Measurements from ENCODE around the gene PPP4R1.
A peak's percentile ranks its signal among the peaks of the same experiment; 100 is the strongest.
"Not testable (repeated sequence)": the region's sequence is repeated elsewhere in the genome, so short reads cannot be mapped to it uniquely, and the experiment has no call there.

Gene PPP4R1, protein sequence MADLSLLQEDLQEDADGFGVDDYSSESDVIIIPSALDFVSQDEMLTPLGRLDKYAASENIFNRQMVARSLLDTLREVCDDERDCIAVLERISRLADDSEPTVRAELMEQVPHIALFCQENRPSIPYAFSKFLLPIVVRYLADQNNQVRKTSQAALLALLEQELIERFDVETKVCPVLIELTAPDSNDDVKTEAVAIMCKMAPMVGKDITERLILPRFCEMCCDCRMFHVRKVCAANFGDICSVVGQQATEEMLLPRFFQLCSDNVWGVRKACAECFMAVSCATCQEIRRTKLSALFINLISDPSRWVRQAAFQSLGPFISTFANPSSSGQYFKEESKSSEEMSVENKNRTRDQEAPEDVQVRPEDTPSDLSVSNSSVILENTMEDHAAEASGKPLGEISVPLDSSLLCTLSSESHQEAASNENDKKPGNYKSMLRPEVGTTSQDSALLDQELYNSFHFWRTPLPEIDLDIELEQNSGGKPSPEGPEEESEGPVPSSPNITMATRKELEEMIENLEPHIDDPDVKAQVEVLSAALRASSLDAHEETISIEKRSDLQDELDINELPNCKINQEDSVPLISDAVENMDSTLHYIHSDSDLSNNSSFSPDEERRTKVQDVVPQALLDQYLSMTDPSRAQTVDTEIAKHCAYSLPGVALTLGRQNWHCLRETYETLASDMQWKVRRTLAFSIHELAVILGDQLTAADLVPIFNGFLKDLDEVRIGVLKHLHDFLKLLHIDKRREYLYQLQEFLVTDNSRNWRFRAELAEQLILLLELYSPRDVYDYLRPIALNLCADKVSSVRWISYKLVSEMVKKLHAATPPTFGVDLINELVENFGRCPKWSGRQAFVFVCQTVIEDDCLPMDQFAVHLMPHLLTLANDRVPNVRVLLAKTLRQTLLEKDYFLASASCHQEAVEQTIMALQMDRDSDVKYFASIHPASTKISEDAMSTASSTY

DNA sequence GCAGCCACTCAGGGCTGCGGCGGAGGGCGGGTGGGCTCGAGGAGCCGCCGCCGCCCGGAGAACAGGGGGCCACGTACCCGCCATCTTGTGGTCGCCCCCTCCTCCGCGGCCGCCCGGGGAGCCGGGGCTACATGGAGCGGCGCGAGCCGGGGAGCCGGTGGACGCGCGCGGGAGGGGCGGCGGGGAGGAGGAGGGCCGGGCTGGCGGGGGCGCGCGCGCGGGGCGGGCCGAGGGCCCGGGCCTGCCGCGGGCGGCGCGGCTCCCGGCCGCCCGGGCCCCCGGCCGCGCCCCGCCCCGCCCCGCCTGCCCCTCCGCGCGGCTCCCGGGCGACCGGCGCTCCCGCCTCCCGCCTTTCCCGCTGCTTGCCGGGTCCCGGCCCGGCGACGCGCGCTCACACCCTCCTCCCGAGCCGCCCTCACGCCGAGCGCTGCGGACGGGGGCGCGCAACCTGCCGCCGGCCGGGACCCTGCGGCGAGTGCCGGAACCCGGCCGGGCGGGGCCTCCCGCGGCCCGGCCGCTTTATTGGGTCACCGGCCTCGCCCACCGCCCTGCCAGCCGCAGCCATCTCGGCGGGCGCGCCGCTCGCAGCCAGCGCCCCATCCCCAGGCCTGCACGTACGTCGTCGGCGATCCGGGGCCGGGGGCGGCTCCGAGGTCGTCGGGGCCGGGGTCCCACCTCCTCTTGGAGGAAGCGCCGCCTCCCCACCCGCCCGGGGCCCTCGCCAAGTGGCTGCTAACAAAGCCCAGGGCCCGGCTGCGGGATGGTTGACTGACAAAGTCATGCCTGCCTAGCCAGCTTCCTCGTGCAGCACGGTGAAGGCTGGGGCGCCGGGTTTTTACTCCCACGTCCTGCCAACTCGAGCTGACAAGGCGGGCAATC lies at the start of gene PPP4R1:
TSS of gene PPP4R1 (minus strand) at position 159 of the 879 bp plus-strand sequence. CDS start at position 84, 75 bp downstream.
- peak; percentile 65 for DNase-seq

DNA sequence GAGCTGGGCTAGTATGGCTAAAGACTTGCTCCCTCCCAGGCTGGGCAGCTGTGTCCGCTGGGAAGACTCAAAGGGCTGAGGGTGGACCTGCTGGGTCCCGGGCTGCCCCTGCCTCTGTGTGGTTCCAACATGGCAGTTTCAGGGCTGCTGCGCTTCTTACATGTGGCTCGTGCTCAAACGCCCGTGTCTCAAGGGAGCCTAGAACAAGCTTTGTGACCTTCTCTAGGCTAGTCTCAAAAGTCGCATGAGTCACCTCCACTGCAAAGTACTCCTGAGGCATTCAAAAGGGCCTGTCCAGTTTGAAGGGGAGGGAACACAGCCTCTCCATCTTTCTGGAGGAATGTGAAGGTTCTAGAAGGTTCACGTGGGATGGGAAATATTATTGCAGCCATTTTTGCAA lies 49.0 kb upstream of the PPP4R1 start:
- DNase-seq: no peak

GRCh38 chr18:9661564-9661963 lies 47.2 kb upstream of the PPP4R1 start:
- DNase-seq: no peak

GRCh38 chr18:9659499-9660375 lies 45.4 kb upstream of the PPP4R1 start:
- DNase-seq: no peak

GRCh38 chr18:9658087-9658641 lies 43.8 kb upstream of the PPP4R1 start:
- no peak for DNase-seq

- no peak for DNase-seq
Observed at GRCh38 chr18:9655232-9655767, 40.9 kb upstream of the PPP4R1 start.

DNA sequence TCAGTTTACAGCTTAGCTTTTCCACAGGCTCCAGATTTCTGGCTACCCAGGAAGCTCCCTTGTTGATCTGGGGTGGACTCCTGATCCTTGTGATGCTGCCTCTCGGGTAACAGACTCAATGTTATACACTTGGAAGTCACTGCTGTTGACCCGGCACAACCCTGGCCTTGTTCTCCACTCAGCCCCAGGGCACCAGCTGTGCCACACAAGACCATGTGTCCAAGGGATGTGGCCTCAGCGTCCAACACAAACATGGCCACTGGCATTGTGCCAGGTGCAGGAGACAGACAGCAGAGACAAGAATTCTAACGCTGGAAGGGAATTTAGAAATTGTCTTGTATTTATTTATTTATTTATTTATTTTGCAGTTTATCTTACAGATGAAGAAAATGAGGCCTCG lies 39.0 kb upstream of the PPP4R1 start:
- DNase-seq: no peak

DNA sequence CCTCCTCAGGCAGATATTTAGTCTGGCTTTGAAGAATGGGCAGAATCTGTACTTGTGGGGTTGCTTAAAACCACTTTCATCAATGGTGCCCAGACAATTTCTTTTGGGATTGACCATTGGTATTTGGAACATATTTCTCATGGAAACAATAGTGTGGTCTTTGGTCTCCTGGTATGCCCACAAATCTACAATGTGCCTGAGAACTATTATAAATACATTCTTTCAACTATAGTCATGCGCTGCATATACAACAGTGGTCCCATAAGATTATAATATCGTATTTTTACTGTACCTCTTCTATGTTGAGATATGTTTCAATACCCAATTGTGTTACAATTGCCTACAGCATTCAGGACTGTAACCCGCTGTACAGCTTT lies 34.8 kb upstream of the PPP4R1 start:
- no peak for DNase-seq

GRCh38 chr18:9648431-9649163 lies 34.2 kb upstream of the PPP4R1 start:
- DNase-seq: no peak

GRCh38 chr18:9647496-9648323 lies 33.4 kb upstream of the PPP4R1 start:
- no peak for DNase-seq

- DNase-seq: no peak
Observed at GRCh38 chr18:9643549-9643948, 29.2 kb upstream of the PPP4R1 start.

GRCh38 chr18:9642799-9643462 lies 28.6 kb upstream of the PPP4R1 start:
- no peak for DNase-seq

- not testable (repeated sequence) for DNase-seq
Observed at GRCh38 chr18:9641081-9641480, 26.7 kb upstream of the PPP4R1 start.

- no peak for DNase-seq
Observed at GRCh38 chr18:9638886-9639285, 24.5 kb upstream of the PPP4R1 start.

- no peak for DNase-seq
Observed at GRCh38 chr18:9637036-9637767, 22.8 kb upstream of the PPP4R1 start.

GRCh38 chr18:9634856-9635255 lies 20.5 kb upstream of the PPP4R1 start:
- no peak for DNase-seq

GRCh38 chr18:9631814-9632496 lies 17.6 kb upstream of the PPP4R1 start:
- DNase-seq: no peak

GRCh38 chr18:9630444-9630843 lies 16.1 kb upstream of the PPP4R1 start:
- DNase-seq: no peak

Measured in activated gamma-delta T cell treated with Interleukin-2 at 50 U/mL for 16 hours (primary cell).